ENCODE results near the gene PDE6B.

DNA sequence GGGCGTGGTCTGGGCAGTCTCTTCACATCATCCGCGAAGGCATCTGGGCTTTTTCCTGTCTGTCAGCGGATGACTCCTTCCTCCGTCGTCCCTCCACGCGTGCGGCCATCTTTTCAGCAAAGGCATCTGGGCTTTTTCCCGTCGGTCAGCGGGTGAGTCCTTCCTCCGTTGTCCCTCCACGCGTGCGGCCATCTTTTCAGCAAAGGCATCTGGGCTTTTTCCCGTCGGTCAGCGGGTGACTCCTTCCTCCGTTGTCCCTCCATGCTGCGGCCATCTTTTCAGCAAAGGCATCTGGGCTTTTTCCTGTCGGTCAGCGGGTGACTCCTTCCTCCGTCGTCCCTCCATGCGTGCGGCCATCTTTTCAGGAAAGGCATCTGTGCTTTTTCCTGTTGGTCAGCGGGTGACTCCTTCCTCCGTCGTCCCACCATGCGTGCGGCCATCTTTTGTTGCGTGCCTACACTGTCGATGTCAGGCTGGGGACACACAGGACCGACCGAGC is 37.0 kb upstream of the PDE6B start:
- TF ChIP-seq CTCF (IDR thresholded peaks at IDR 0.05; ENCODE audit: insufficient read depth, low read length, poor library complexity, severe bottlenecking) (no peak), EZH2phosphoT487 (conservative IDR thresholded peaks at IDR 0.05; ENCODE audit: low read length) (no peak)
